IPS-20b (cell line): Measurements from ENCODE around the gene PLK3.
A peak's percentile ranks its signal among the peaks of the same experiment; 100 is the strongest.
"Not testable (repeated sequence)": the region's sequence is repeated elsewhere in the genome, so short reads cannot be mapped to it uniquely, and the experiment has no call there.

Experiments used
- H3K27ac ChIP-seq: one replicate; pipeline ENCODE4 v1.5.1; 2013; ENCODE audit warnings: low read length
- H3K27me3 ChIP-seq: 2 replicates; pipeline ENCODE4 v1.6.1; 2013; ENCODE audit warnings: mild to moderate bottlenecking, low read length, inconsistent platforms; ENCODE audit not compliant: insufficient read depth
- H3K36me3 ChIP-seq: 2 replicates; pipeline ENCODE4 v1.6.1; 2013; ENCODE audit warnings: low read depth, mild to moderate bottlenecking, inconsistent platforms, low read length, moderate library complexity; ENCODE audit not compliant: insufficient read depth
- H3K4me1 ChIP-seq: 2 replicates; pipeline ENCODE4 v1.6.1; 2013; ENCODE audit warnings: mild to moderate bottlenecking, control low read depth, inconsistent platforms, low read length, moderate library complexity; ENCODE audit not compliant: insufficient read depth
- H3K4me3 ChIP-seq: 2 replicates; pipeline ENCODE4 v1.5.1; 2013; ENCODE audit warnings: mild to moderate bottlenecking, low read length, inconsistent platforms
- H3K9ac ChIP-seq: 2 replicates; pipeline ENCODE4 v1.6.1; 2013; ENCODE audit warnings: low read depth, mild to moderate bottlenecking, inconsistent platforms, low read length, moderate library complexity
- H3K9me3 ChIP-seq: 2 replicates; pipeline ENCODE4 v1.6.1; 2013; ENCODE audit warnings: mild to moderate bottlenecking, low read depth, low read length, inconsistent platforms; ENCODE audit not compliant: insufficient read depth

PLK3 gene

GRCh38 chr1:44812822-44813543, 12.8 kb downstream of the PLK3 start:
- H3K9me3 ChIP-seq: no peaks in the 10 kb centered on the region
- H3K27ac ChIP-seq: no peak overlapping the region
- H3K4me1 ChIP-seq: peaks cover 15% of the 10 kb centered on the region; the same call in 1 of the 2 replicates
- H3K36me3 ChIP-seq: no peaks in the 10 kb centered on the region
- H3K4me3 ChIP-seq: peak overlapping the region; percentile 35; the same call in 1 of the 2 replicates
- no peaks in the 10 kb centered on the region for H3K27me3 ChIP-seq
- no peak overlapping the region for H3K9ac ChIP-seq

GRCh38 chr1:44815926-44816325, 15.7 kb downstream of the PLK3 start:
- not testable (repeated sequence) for H3K36me3 ChIP-seq, H3K27me3 ChIP-seq, H3K4me1 ChIP-seq, H3K27ac ChIP-seq, H3K4me3 ChIP-seq, H3K9ac ChIP-seq, H3K9me3 ChIP-seq

- H3K4me1 ChIP-seq: no peaks in the 10 kb centered on the region
- H3K27ac ChIP-seq: no peak overlapping the region
Measured at GRCh38 chr1:44817307-44817706, 17.1 kb downstream of the PLK3 start.

GRCh38 chr1:44817771-44818495, 17.8 kb downstream of the PLK3 start:
- H3K27ac ChIP-seq: no peak overlapping the region
- no peak overlapping the region for H3K9ac ChIP-seq
- no peaks in the 10 kb centered on the region for H3K36me3 ChIP-seq
- H3K9me3 ChIP-seq: no peaks in the 10 kb centered on the region
- no peaks in the 10 kb centered on the region for H3K27me3 ChIP-seq
- H3K4me1 ChIP-seq: no peaks in the 10 kb centered on the region
- no peak overlapping the region for H3K4me3 ChIP-seq

More at GRCh38 chr1:44817307-44817706, 17.1 kb downstream of the PLK3 start:
- H3K9ac ChIP-seq: no peak overlapping the region
- H3K9me3 ChIP-seq: no peaks in the 10 kb centered on the region
- H3K36me3 ChIP-seq: no peaks in the 10 kb centered on the region
- H3K4me3 ChIP-seq: no peak overlapping the region
- no peaks in the 10 kb centered on the region for H3K27me3 ChIP-seq

- no peaks in the 10 kb centered on the region for H3K9me3 ChIP-seq
- H3K4me1 ChIP-seq: no peaks in the 10 kb centered on the region
- peak overlapping the region; percentile 50 for H3K4me3 ChIP-seq
- no peaks in the 10 kb centered on the region for H3K27me3 ChIP-seq
- H3K27ac ChIP-seq: no peak overlapping the region
- no peaks in the 10 kb centered on the region for H3K36me3 ChIP-seq
- H3K9ac ChIP-seq: peak overlapping the region; percentile 5; the same call in 1 of the 2 replicates
Measured at GRCh38 chr1:44819196-44819607, 19.0 kb downstream of the PLK3 start.

GRCh38 chr1:44819608-44820327, 19.6 kb downstream of the PLK3 start:
- H3K36me3 ChIP-seq: no peaks in the 10 kb centered on the region
- peak overlapping the region; percentile 84 for H3K27ac ChIP-seq
- no peaks in the 10 kb centered on the region for H3K27me3 ChIP-seq
- H3K9ac ChIP-seq: peak overlapping the region; percentile 89
- no peaks in the 10 kb centered on the region for H3K4me1 ChIP-seq
- peak overlapping the region; percentile 70 for H3K4me3 ChIP-seq
- no peaks in the 10 kb centered on the region for H3K9me3 ChIP-seq

- H3K36me3 ChIP-seq: no peaks in the 10 kb centered on the region
- H3K9ac ChIP-seq: peak overlapping the region; percentile 89
- H3K4me1 ChIP-seq: no peaks in the 10 kb centered on the region
- no peaks in the 10 kb centered on the region for H3K9me3 ChIP-seq
- peak overlapping the region; percentile 84 for H3K27ac ChIP-seq
- no peaks in the 10 kb centered on the region for H3K27me3 ChIP-seq
- peak overlapping the region; percentile 70 for H3K4me3 ChIP-seq
Measured at GRCh38 chr1:44820328-44821239, 20.4 kb downstream of the PLK3 start.

- no peaks in the 10 kb centered on the region for H3K36me3 ChIP-seq
- no peak overlapping the region for H3K4me3 ChIP-seq
- H3K27me3 ChIP-seq: no peaks in the 10 kb centered on the region
- H3K9ac ChIP-seq: no peak overlapping the region
- no peaks in the 10 kb centered on the region for H3K4me1 ChIP-seq
- H3K9me3 ChIP-seq: no peaks in the 10 kb centered on the region
- H3K27ac ChIP-seq: no peak overlapping the region
Measured at GRCh38 chr1:44821240-44821715, 21.1 kb downstream of the PLK3 start.

GRCh38 chr1:44822131-44822701, 22.0 kb downstream of the PLK3 start:
- H3K4me3 ChIP-seq: no peak overlapping the region
- no peak overlapping the region for H3K27ac ChIP-seq
- H3K36me3 ChIP-seq: no peaks in the 10 kb centered on the region
- H3K27me3 ChIP-seq: no peaks in the 10 kb centered on the region
- no peaks in the 10 kb centered on the region for H3K4me1 ChIP-seq
- no peaks in the 10 kb centered on the region for H3K9me3 ChIP-seq
- H3K9ac ChIP-seq: no peak overlapping the region

- H3K4me1 ChIP-seq: no peaks in the 10 kb centered on the region
- H3K4me3 ChIP-seq: no peak overlapping the region
- no peaks in the 10 kb centered on the region for H3K36me3 ChIP-seq
- no peak overlapping the region for H3K9ac ChIP-seq
- no peak overlapping the region for H3K27ac ChIP-seq
- H3K27me3 ChIP-seq: no peaks in the 10 kb centered on the region
- H3K9me3 ChIP-seq: no peaks in the 10 kb centered on the region
Measured at GRCh38 chr1:44822981-44823451, 22.8 kb downstream of the PLK3 start.
